GM12892 (cell line): Measurements from ENCODE around the gene SDC3.

Source experiments
- POLR2A ChIP-seq: IDR thresholded peaks from 2 replicates; pipeline ENCODE4 v1.6.1; 2011; ENCODE audit warnings: low read depth, low read length, control low read depth
- POLR2AphosphoS5 ChIP-seq: IDR thresholded peaks from 2 replicates; pipeline ENCODE4 v1.6.1; 2011; ENCODE audit warnings: low read depth, low read length, control low read depth
- TAF1 ChIP-seq: IDR thresholded peaks from 2 replicates; pipeline ENCODE4 v1.6.1; 2011; ENCODE audit warnings: low read depth, mild to moderate bottlenecking, control low read depth, low read length, borderline replicate concordance

DNA sequence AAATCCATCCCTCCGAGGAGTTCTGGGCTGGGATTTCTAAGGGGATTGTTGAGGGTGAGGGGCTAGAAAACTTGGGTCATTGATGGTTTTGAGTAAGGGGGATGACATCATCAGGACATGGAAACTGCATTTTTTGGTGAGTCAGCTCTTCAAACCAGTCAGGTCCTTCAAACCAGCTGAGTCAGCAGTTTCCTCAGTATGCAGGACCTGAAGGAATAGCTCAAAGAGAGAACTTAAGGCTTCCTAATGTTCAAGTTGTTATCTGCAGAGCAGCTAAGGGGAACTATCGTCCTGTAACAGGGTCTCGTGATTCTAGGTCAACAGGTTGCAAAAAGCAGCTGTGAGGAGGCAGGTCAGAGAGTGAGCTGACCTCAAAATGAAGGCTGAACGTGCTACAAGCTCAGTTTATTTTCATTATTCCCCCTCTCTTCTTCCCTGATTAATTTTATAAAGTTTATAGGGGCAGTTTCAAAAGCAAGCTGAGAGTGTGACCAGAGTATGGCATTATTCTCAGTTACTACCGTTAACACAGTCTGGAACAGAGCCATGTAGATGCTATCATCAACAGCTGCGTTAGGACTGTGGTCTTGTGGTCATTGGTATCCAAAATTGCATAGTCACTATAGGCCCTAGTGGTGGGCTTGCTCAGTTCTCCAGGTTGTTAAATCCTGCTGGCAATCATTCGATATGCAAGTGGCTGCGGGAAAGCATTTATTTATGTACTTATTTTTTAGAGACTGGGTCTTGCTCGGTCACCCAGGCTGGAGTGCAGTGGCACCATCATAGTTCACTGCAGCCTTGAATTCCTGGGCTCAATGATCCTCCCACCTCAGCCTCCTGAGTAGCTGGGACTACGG is 10.7 kb upstream of the SDC3 start:
- TF ChIP-seq POLR2A (no peak), POLR2AphosphoS5 (no peak), TAF1 (no peak)
